WTC11 (cell line): ENCODE results near the gene ISY1. TPM values are rescaled to one million over a fixed set of nuclear protein-coding genes. Genes with fewer than 3 reads are reported as not detected.

ENCODE experiments used
- ELF4 ChIP-seq: sonication (generic); formaldehyde crosslinking; IDR thresholded peaks from 2 replicates; pipeline ENCODE4 v1.8.1; 2022; ENCODE audit warnings: low read depth, mild to moderate bottlenecking, moderate library complexity, missing genetic modification reagents
- JAZF1 ChIP-seq: fragments of 250-450 bp; sonication (Bioruptor Pico); IDR thresholded peaks from 2 replicates; pipeline ENCODE4 v1.9.0; 2021; ENCODE audit warnings: moderate library complexity, mild to moderate bottlenecking, inconsistent platforms
- JUN ChIP-seq: sonication (generic); formaldehyde crosslinking; IDR thresholded peaks from 2 replicates; pipeline ENCODE4 v1.8.0; 2023; ENCODE audit warnings: mild to moderate bottlenecking, missing genetic modification reagents
- NFE2L1 ChIP-seq: sonication (generic); formaldehyde crosslinking; IDR thresholded peaks from 2 replicates; pipeline ENCODE4 v1.8.1; 2023; ENCODE audit warnings: missing genetic modification reagents
- SMAD3 ChIP-seq: sonication (generic); formaldehyde crosslinking; IDR thresholded peaks from 2 replicates; pipeline ENCODE4 v1.8.0; 2022; ENCODE audit warnings: missing genetic modification reagents, mild to moderate bottlenecking, borderline replicate concordance
- ZNF232 ChIP-seq: sonication (generic); formaldehyde crosslinking; IDR thresholded peaks from 2 replicates; pipeline ENCODE4 v1.8.0; 2022; ENCODE audit warnings: mild to moderate bottlenecking, missing genetic modification reagents
- total RNA-seq: library from RNA; stranded (reverse); gene quantifications from 3 replicates; pipeline ENCODE4 v1.2.3, GENCODE V29; 2021
- TF ChIP-seq, protein P1 (sequence below): fragments of 250-450 bp; sonication (Bioruptor Pico); conservative IDR thresholded peaks from 2 replicates; pipeline ENCODE4 v1.9.0; 2021; ENCODE audit warnings: mild to moderate bottlenecking
- TF ChIP-seq, protein P2 (sequence below): fragments of 250-450 bp; sonication (Bioruptor Pico); IDR thresholded peaks from 2 replicates; pipeline ENCODE4 v1.9.0; 2021; ENCODE audit warnings: mild to moderate bottlenecking, borderline replicate concordance
- TF ChIP-seq, protein P3 (sequence below): sonication (generic); formaldehyde crosslinking; conservative IDR thresholded peaks from 2 replicates; pipeline ENCODE4 v1.8.1; 2023; ENCODE audit warnings: mild to moderate bottlenecking, low read depth, missing genetic modification reagents, moderate library complexity
- TF ChIP-seq, protein P4 (sequence below): fragments of 250-450 bp; sonication (Bioruptor Pico); IDR thresholded peaks from 2 replicates; pipeline ENCODE4 v1.9.0; 2021; ENCODE audit warnings: mild to moderate bottlenecking
- TF ChIP-seq, protein P5 (sequence below): fragments of 250-450 bp; sonication (Bioruptor Pico); IDR thresholded peaks from 2 replicates; pipeline ENCODE4 v1.8.0; 2021; ENCODE audit warnings: mild to moderate bottlenecking
- TF ChIP-seq, protein P6 (sequence below): sonication (generic); formaldehyde crosslinking; IDR thresholded peaks from 2 replicates; pipeline ENCODE4 v1.8.1; 2023; ENCODE audit warnings: mild to moderate bottlenecking, missing genetic modification reagents
- TF ChIP-seq, protein P7 (sequence below): sonication (generic); formaldehyde crosslinking; IDR thresholded peaks from 2 replicates; pipeline ENCODE4 v1.8.1; 2023; ENCODE audit warnings: mild to moderate bottlenecking, missing genetic modification reagents, moderate library complexity

ISY1 gene
- total RNA-seq, 1 experiment from 2014 or later: 25.0 TPM

DNA sequence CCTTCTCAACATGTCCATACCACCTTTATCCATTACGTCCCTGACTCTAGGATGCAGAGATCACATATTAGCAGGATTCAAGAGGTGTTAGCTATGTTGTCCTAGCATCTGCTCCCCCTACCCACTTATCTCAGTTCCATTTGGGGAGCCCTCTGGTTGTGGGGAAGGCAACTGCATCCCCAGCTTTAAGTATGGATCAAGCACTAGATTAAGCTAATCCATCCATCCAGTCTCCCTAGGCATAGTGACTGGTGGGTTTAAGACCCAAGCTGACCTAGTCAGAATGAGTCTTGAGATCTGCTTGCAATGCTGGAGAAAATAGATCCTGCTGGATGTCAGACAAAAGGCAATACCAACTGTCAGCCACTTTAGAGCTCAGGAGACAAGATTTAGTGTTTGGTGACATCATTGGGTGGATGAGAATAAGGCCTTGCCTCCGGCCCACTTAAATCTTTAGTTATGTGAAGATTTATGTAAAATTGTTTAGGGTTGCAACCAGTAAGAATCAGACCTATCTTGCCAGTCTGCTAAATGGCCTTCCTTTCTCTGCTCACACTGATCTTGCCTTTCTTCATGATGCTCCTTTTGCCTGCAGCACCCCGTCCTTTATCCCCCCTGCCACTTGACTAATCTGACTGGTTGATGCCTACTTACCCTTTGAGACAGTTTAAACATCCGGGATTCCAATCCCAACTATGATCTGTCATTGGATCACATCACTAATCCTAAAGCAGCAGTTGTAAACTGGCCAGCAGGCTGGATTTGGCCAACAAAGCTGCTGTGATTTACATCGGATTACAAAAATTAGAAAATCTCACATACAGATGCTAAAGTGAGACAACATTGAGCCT, 2.1 kb upstream of the ISY1 start (continued):
- TF ChIP-seq, protein P1, sequence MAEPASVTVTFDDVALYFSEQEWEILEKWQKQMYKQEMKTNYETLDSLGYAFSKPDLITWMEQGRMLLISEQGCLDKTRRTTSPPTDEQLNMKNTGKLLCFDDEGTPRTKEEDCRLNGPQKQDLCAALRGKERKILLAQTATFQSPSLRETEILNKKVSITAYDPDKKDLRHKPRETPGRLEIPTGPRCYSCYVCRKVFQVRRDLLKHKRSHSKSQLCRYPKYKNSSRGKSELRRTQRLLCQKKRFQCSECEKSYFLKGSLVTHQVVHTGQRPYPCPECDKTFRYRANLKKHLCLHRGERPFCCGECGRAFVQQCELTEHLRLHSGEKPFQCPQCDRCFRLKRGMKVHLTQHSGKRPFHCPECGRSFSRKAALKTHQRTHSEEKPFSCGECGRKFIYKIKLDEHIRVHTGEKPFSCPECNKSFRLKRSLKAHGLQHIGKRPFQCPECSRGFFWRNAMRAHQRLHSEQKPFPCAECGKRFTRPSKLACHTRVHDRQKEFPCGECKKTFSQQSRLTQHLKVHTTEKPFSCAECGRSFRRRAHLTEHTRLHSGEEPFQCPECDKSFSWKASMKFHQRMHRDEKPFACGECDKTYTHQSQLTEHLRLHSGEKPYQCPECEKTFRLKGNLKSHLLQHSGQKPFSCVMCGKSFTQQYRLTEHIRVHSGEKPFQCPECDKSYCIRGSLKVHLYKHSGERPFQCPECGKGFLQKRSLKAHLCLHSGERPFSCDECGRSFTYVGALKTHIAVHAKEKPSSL (CRISPR knock-in tag): peak; percentile 22; the same call in 1 of the 2 replicates
- TF ChIP-seq, protein P2, sequence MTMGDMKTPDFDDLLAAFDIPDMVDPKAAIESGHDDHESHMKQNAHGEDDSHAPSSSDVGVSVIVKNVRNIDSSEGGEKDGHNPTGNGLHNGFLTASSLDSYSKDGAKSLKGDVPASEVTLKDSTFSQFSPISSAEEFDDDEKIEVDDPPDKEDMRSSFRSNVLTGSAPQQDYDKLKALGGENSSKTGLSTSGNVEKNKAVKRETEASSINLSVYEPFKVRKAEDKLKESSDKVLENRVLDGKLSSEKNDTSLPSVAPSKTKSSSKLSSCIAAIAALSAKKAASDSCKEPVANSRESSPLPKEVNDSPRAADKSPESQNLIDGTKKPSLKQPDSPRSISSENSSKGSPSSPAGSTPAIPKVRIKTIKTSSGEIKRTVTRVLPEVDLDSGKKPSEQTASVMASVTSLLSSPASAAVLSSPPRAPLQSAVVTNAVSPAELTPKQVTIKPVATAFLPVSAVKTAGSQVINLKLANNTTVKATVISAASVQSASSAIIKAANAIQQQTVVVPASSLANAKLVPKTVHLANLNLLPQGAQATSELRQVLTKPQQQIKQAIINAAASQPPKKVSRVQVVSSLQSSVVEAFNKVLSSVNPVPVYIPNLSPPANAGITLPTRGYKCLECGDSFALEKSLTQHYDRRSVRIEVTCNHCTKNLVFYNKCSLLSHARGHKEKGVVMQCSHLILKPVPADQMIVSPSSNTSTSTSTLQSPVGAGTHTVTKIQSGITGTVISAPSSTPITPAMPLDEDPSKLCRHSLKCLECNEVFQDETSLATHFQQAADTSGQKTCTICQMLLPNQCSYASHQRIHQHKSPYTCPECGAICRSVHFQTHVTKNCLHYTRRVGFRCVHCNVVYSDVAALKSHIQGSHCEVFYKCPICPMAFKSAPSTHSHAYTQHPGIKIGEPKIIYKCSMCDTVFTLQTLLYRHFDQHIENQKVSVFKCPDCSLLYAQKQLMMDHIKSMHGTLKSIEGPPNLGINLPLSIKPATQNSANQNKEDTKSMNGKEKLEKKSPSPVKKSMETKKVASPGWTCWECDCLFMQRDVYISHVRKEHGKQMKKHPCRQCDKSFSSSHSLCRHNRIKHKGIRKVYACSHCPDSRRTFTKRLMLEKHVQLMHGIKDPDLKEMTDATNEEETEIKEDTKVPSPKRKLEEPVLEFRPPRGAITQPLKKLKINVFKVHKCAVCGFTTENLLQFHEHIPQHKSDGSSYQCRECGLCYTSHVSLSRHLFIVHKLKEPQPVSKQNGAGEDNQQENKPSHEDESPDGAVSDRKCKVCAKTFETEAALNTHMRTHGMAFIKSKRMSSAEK: 0 out of 2 replicates have a peak, but pooled peaks have one; percentile 24
- TF ChIP-seq JAZF1 (CRISPR knock-in tag) (no peak), SMAD3 (CRISPR knock-in tag) (no peak), ELF4 (CRISPR knock-in tag) (no peak), NFE2L1 (CRISPR knock-in tag) (no peak), ZNF232 (CRISPR knock-in tag) (no peak), JUN (CRISPR knock-in tag) (no peak)
- TF ChIP-seq, protein P3, sequence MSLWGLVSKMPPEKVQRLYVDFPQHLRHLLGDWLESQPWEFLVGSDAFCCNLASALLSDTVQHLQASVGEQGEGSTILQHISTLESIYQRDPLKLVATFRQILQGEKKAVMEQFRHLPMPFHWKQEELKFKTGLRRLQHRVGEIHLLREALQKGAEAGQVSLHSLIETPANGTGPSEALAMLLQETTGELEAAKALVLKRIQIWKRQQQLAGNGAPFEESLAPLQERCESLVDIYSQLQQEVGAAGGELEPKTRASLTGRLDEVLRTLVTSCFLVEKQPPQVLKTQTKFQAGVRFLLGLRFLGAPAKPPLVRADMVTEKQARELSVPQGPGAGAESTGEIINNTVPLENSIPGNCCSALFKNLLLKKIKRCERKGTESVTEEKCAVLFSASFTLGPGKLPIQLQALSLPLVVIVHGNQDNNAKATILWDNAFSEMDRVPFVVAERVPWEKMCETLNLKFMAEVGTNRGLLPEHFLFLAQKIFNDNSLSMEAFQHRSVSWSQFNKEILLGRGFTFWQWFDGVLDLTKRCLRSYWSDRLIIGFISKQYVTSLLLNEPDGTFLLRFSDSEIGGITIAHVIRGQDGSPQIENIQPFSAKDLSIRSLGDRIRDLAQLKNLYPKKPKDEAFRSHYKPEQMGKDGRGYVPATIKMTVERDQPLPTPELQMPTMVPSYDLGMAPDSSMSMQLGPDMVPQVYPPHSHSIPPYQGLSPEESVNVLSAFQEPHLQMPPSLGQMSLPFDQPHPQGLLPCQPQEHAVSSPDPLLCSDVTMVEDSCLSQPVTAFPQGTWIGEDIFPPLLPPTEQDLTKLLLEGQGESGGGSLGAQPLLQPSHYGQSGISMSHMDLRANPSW (CRISPR knock-in tag): no peak
- TF ChIP-seq, protein P4, sequence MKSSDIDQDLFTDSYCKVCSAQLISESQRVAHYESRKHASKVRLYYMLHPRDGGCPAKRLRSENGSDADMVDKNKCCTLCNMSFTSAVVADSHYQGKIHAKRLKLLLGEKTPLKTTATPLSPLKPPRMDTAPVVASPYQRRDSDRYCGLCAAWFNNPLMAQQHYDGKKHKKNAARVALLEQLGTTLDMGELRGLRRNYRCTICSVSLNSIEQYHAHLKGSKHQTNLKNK (CRISPR knock-in tag): peak; percentile 10; the same call in 1 of the 2 replicates
- TF ChIP-seq, protein P5, sequence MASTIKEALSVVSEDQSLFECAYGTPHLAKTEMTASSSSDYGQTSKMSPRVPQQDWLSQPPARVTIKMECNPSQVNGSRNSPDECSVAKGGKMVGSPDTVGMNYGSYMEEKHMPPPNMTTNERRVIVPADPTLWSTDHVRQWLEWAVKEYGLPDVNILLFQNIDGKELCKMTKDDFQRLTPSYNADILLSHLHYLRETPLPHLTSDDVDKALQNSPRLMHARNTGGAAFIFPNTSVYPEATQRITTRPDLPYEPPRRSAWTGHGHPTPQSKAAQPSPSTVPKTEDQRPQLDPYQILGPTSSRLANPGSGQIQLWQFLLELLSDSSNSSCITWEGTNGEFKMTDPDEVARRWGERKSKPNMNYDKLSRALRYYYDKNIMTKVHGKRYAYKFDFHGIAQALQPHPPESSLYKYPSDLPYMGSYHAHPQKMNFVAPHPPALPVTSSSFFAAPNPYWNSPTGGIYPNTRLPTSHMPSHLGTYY (CRISPR knock-in tag): 0 out of 2 replicates have a peak, but pooled peaks have one; percentile 49
- TF ChIP-seq, protein P6, sequence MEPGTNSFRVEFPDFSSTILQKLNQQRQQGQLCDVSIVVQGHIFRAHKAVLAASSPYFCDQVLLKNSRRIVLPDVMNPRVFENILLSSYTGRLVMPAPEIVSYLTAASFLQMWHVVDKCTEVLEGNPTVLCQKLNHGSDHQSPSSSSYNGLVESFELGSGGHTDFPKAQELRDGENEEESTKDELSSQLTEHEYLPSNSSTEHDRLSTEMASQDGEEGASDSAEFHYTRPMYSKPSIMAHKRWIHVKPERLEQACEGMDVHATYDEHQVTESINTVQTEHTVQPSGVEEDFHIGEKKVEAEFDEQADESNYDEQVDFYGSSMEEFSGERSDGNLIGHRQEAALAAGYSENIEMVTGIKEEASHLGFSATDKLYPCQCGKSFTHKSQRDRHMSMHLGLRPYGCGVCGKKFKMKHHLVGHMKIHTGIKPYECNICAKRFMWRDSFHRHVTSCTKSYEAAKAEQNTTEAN (CRISPR knock-in tag): no peak
- TF ChIP-seq, protein P7, sequence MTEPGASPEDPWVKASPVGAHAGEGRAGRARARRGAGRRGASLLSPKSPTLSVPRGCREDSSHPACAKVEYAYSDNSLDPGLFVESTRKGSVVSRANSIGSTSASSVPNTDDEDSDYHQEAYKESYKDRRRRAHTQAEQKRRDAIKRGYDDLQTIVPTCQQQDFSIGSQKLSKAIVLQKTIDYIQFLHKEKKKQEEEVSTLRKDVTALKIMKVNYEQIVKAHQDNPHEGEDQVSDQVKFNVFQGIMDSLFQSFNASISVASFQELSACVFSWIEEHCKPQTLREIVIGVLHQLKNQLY (CRISPR knock-in tag): no peak
- TF ChIP-seq, all 79 proteins: peak for 7
